Tibial nerve (tissue), 3 donors: ENCODE data around the gene TSHZ2.

Experiments used
- CTCF ChIP-seq, 5 experiments: fragments of 200-600 bp in 3 of 5; fragments of 450-650 bp in 2 of 5; sonication (generic) in 3 of 5; IDR thresholded peaks; one replicate each; pipeline ENCODE4 v1.5.1; 2016 to 2019; ENCODE audit warnings: antibody characterized with exemption in 5 of 5, mild to moderate bottlenecking in 3 of 5, moderate library complexity in 2 of 5
- POLR2A ChIP-seq, 2 donors: fragments of 450-650 bp; IDR thresholded peaks; one replicate each; pipeline ENCODE4 v1.6.1; 2017; ENCODE audit warnings: antibody characterized with exemption in 2 of 2, mild to moderate bottlenecking in 2 of 2, moderate library complexity in 2 of 2

- TF ChIP-seq CTCF (IDR thresholded peaks at IDR 0.05), result no peak
- TF ChIP-seq POLR2A (IDR thresholded peaks at IDR 0.05), result no peak
Measured at GRCh38 chr20:53237461-53237860, 265.3 kb downstream of the TSHZ2 start.
